GM12878 (cell line): Measurements from ENCODE around the gene CD164L2. TPM values are rescaled to one million over a fixed set of nuclear protein-coding genes. Genes with fewer than 3 reads are reported as not detected.
A peak's percentile ranks its signal among the peaks of the same experiment; 100 is the strongest.

Experiments
- E2F8 ChIP-seq: fragments of 450-650 bp; IDR thresholded peaks from 2 replicates; pipeline ENCODE4 v1.6.1; 2018; ENCODE audit warnings: mild to moderate bottlenecking, low read depth, moderate library complexity; ENCODE audit not compliant: partially characterized antibody
- EED ChIP-seq: sonication (generic); IDR thresholded peaks from 2 replicates; pipeline ENCODE4 v1.6.1; 2016; ENCODE audit warnings: antibody characterized with exemption, low read depth
- EGR1 ChIP-seq, 2 experiments: IDR thresholded peaks; 1 replicate in 1 of 2; 2 replicates in 1 of 2; pipeline ENCODE4 v1.6.1; 2011 to 2012; ENCODE audit warnings: low read depth in 2 of 2, low read length in 2 of 2, borderline replicate concordance in 1 of 2, mild to moderate bottlenecking in 1 of 2, moderate library complexity in 1 of 2
- ESRRA ChIP-seq: IDR thresholded peaks from 2 replicates; pipeline ENCODE4 v1.6.1; 2012; ENCODE audit warnings: mild to moderate bottlenecking, low read length, improper control_type of control experiment
- HDGF ChIP-seq: fragments of 450-650 bp; IDR thresholded peaks from 2 replicates; pipeline ENCODE4 v1.6.1; 2016; ENCODE audit warnings: antibody characterized with exemption
- IKZF1 ChIP-seq: fragments of 450-650 bp; conservative IDR thresholded peaks from 2 replicates; pipeline ENCODE4 v1.6.1; 2017; ENCODE audit warnings: antibody characterized with exemption, mild to moderate bottlenecking
- MEF2A ChIP-seq: IDR thresholded peaks from 2 replicates; pipeline ENCODE4 v1.6.1; 2011; ENCODE audit warnings: low read depth, mild to moderate bottlenecking, low read length, moderate library complexity; ENCODE audit not compliant: insufficient read depth
- PAX8 ChIP-seq: fragments of 450-650 bp; IDR thresholded peaks from 2 replicates; pipeline ENCODE4 v1.6.1; 2017; ENCODE audit warnings: mild to moderate bottlenecking, moderate library complexity
- PRDM15 ChIP-seq: fragments of 450-650 bp; formaldehyde crosslinking; IDR thresholded peaks from 2 replicates; pipeline ENCODE4 v1.4.0; 2020; ENCODE audit warnings: mild to moderate bottlenecking, moderate library complexity
- SIN3A ChIP-seq: IDR thresholded peaks from 2 replicates; pipeline ENCODE4 v1.6.1; 2012; ENCODE audit warnings: low read depth, low read length, improper control_type of control experiment
- SIX5 ChIP-seq: IDR thresholded peaks from 2 replicates; pipeline ENCODE4 v1.6.1; 2011; ENCODE audit warnings: mild to moderate bottlenecking, low read depth, low read length, moderate library complexity; ENCODE audit not compliant: severe bottlenecking
- SREBF1 ChIP-seq: IDR thresholded peaks from 2 replicates; pipeline ENCODE4 v1.6.1; 2012; ENCODE audit warnings: mild to moderate bottlenecking, low read length
- ZBTB4 ChIP-seq: fragments of 450-650 bp; formaldehyde crosslinking; IDR thresholded peaks from 2 replicates; pipeline ENCODE4 v1.4.0; 2022; ENCODE audit warnings: mild to moderate bottlenecking, moderate library complexity
- ZNF24 ChIP-seq: fragments of 450-650 bp; IDR thresholded peaks from 2 replicates; pipeline ENCODE4 v1.6.1; 2017; ENCODE audit warnings: antibody characterized with exemption, mild to moderate bottlenecking
- ZNF622 ChIP-seq: fragments of 450-650 bp; IDR thresholded peaks from 2 replicates; pipeline ENCODE4 v1.6.1; 2017; ENCODE audit warnings: mild to moderate bottlenecking, inconsistent platforms
- ZSCAN29 ChIP-seq: fragments of 450-650 bp; IDR thresholded peaks from 2 replicates; pipeline ENCODE4 v1.6.1; 2017; ENCODE audit warnings: mild to moderate bottlenecking, moderate library complexity
- ZZZ3 ChIP-seq: IDR thresholded peaks from 2 replicates; pipeline ENCODE4 v1.6.1; 2011; ENCODE audit warnings: low read depth; ENCODE audit not compliant: control insufficient read depth, insufficient read length
- polyA plus RNA-seq, 11 experiments: library from polyadenylated mRNA; depleted of rRNA in 4 of 11; unstranded in 6 of 11; stranded (reverse) in 5 of 11; fragments of >200 nt; fragmentation: Nextera tagmentation in 4 of 11; fragmentation: Illumina TruSeq in 1 of 11; extraction: Ambion mirVana in 4 of 11; extraction: Trizol in 1 of 11; gene quantifications; 1 replicate in 1 of 11; 2 replicates in 10 of 11; pipeline versions ENCODE4 v1.2.1 to v1.2.3, GENCODE V29; 2011 to 2016; ENCODE audit warnings: inconsistent platforms in 2 of 11, missing spikeins in 2 of 11, low read depth in 1 of 11
- total RNA-seq, 4 experiments: library from RNA; depleted of rRNA in 3 of 4; stranded (reverse); fragments of >200 nt in 3 of 4; fragmentation: Illumina TruSeq in 1 of 4; extraction: Trizol in 1 of 4; gene quantifications; 2 replicates each; pipeline versions ENCODE4 v1.2.1 to v1.2.3, GENCODE V29; 2013 to 2021
- TF ChIP-seq, protein P1 (sequence below): IDR thresholded peaks from 2 replicates; pipeline ENCODE4 v1.6.1; 2011; ENCODE audit warnings: low read depth, low read length, improper control_type of control experiment, borderline replicate concordance
- TF ChIP-seq, protein P2 (sequence below): IDR thresholded peaks from 2 replicates; pipeline ENCODE4 v1.6.1; 2012; ENCODE audit warnings: low read depth, low read length, improper control_type of control experiment

Gene CD164L2
- total and polyA plus RNA-seq, 10 of the 15 experiments (the other 5 are each of a cell fraction or from before 2014, with no cell fraction given) = not detected

- TF ChIP-seq, protein P1, sequence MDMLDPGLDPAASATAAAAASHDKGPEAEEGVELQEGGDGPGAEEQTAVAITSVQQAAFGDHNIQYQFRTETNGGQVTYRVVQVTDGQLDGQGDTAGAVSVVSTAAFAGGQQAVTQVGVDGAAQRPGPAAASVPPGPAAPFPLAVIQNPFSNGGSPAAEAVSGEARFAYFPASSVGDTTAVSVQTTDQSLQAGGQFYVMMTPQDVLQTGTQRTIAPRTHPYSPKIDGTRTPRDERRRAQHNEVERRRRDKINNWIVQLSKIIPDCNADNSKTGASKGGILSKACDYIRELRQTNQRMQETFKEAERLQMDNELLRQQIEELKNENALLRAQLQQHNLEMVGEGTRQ = no peak
- TF ChIP-seq MEF2A = no peak
- TF ChIP-seq ZNF622 = no peak
- TF ChIP-seq, protein P2, sequence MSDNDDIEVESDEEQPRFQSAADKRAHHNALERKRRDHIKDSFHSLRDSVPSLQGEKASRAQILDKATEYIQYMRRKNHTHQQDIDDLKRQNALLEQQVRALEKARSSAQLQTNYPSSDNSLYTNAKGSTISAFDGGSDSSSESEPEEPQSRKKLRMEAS = no peak; the same call in 1 of the 2 replicates
- no peak for TF ChIP-seq EED
- TF ChIP-seq EGR1 (IDR thresholded peaks at IDR 0.05; ENCODE audit: borderline replicate concordance in 1 of 2, low read depth in 2 of 2, low read length in 2 of 2) = peak in 1 of 2 experiments; percentile 93; a peak in 2 of 3 replicates
- TF ChIP-seq SIN3A = no peak
- no peak for TF ChIP-seq ZBTB4 (CRISPR knock-in tag)
- TF ChIP-seq ZZZ3 = no peak
- peak; percentile 45; the same call in 1 of the 2 replicates for TF ChIP-seq IKZF1
- peak; percentile 86 for TF ChIP-seq HDGF
- no peak for TF ChIP-seq ZSCAN29
- TF ChIP-seq PAX8 = no peak
- TF ChIP-seq SIX5 = no peak
- TF ChIP-seq SREBF1 = no peak
- no peak for TF ChIP-seq E2F8
- no peak for TF ChIP-seq ZNF24
- no peak for TF ChIP-seq PRDM15 (CRISPR knock-in tag)
- no peak for TF ChIP-seq ESRRA
Measured at GRCh38 chr1:27342778-27343638, 40.1 kb downstream of the CD164L2 start (continued).
